Measurements from ENCODE around the gene GSAP.

Gene GSAP

GRCh38 chr7:77270094-77270480, 146.1 kb downstream of the GSAP start:
- no peak for DNase-seq

GRCh38 chr7:77269360-77270093, 146.6 kb downstream of the GSAP start:
- no peak for DNase-seq

GRCh38 chr7:77266291-77266794, 149.8 kb downstream of the GSAP start:
- DNase-seq, result no peak

- no peak for DNase-seq
These were observed 150.5 kb downstream of the GSAP start for GRCh38 chr7:77265666-77266065.

GRCh38 chr7:77262316-77262715, 153.8 kb downstream of the GSAP start:
- no peak for DNase-seq
